ENCODE results near the gene PGS1.

The PGS1 gene

DNA sequence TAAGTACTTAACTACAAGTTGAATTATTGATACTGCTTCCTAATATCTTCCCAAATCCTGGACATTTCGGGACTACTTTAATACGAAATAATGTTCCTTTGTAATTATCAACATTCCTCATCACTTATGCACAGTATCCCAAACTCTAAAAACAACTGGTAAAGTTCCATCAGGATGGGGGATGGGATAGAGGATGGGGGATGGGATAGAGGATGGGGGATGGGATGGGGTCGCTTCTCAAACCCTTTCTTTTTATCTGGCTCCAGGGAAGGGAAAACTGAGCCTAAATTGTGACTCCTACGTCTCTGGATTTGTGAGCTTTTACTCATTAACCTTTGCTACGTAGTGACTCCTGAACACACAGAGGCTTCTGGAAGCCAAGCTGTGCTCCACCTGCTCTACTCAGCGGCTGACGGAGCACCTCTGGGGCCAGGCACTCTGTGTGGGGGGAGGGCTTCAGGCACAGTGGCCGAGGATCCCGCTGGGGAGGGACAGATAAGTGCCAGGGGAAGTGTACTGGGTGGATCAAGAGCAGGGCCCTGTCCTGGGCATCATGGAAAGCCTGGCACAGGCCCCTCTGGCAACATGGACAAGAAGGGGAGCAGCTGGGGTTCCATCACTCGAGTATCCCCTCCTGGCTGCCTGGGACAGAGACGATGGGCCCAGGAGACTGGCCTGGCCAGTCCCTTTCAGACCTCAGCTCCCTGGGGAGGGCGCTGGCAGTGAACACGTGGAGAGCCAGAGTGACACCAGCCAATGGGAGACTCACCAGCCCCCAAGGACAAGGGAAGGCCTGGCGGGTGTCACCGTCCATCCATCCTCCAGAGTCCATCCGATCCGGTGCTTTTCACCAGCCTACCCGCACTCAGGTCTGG is 56.2 kb downstream of the PGS1 start:
- no peak for DNase-seq (ENCODE audit: low read depth in 2 of 2)
- H3K4me3 ChIP-seq (replicated peaks in 1 of 2; ENCODE audit: low read depth in 2 of 2, low read length in 2 of 2): no peak overlapping the region
- TF ChIP-seq, protein P1, sequence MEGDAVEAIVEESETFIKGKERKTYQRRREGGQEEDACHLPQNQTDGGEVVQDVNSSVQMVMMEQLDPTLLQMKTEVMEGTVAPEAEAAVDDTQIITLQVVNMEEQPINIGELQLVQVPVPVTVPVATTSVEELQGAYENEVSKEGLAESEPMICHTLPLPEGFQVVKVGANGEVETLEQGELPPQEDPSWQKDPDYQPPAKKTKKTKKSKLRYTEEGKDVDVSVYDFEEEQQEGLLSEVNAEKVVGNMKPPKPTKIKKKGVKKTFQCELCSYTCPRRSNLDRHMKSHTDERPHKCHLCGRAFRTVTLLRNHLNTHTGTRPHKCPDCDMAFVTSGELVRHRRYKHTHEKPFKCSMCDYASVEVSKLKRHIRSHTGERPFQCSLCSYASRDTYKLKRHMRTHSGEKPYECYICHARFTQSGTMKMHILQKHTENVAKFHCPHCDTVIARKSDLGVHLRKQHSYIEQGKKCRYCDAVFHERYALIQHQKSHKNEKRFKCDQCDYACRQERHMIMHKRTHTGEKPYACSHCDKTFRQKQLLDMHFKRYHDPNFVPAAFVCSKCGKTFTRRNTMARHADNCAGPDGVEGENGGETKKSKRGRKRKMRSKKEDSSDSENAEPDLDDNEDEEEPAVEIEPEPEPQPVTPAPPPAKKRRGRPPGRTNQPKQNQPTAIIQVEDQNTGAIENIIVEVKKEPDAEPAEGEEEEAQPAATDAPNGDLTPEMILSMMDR (IDR thresholded peaks at IDR 0.05; ENCODE audit: low read depth, low read length): no peak

DNA sequence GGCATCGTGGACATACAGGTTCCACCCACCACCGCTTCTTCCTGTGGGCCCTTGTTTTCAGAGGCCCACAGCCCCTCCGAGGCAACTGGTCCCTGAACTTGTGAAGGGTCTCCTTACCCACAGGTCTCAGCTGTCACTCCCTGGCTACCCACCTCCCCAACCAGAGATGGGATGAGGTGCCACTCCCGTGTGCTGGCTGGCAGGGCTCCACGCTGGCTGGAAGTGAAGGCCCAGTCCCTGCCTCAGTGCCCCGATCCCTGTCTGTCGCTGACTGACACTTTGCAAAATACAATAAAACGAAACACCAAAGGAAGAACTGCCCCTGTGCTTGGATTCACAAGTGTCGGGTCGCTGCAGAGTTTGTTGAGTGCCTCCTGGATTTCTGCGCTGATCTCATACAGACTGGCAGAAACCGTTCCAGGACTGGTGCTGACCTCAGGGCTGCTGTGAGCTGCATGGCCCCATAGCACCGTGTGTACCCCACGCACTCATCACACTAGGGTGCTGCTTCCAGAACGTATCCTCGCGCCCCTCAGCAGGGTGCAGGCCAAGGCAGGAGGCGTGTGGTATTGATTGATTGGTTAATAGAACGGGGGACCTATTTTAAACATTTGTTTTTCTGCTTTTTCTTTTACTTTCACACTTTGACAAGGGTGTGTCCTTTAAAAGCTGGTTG is 57.0 kb downstream of the PGS1 start:
- TF ChIP-seq, protein P1 (IDR thresholded peaks at IDR 0.05; ENCODE audit: low read depth, low read length): no peak
- no peak overlapping the region for H3K4me3 ChIP-seq (replicated peaks in 1 of 2; ENCODE audit: low read depth in 2 of 2, low read length in 2 of 2)
- no peak for DNase-seq (ENCODE audit: low read depth in 2 of 2)

DNA sequence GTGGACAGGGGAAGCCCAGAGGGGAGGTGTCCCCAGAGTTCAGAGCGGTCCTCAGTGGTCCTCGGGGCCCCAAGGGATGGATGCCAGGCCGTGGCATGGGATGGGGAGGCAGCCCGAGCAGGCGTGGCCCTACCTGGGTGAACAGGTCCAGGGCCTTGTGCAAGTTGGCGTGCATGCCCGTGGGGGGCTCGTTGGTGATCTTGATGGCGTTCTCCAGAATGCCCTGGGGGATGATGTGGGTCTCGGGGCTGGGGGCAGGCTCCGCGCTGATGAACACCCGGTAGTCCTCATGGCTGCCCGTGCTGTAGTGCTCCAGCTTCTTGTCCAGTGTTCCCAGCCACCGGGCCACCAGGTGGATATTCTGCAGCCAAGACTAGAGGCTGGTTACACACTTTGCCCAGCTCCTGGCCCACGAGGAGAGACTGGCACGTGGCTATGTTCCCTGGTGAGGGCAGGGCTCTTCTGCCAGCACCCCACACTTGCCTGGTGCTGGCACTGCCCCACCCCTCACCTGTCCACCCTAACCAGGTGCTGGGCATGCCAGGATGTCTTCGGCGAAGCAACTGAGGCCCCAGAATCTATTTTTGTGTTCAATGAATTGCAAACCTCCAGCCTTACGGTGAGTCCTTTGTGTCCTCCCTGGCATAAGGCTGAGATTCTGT is 59.2 kb downstream of the PGS1 start:
- H3K4me3 ChIP-seq (replicated peaks in 1 of 2; ENCODE audit: low read depth in 2 of 2, low read length in 2 of 2): no peak overlapping the region
- TF ChIP-seq, protein P1 (IDR thresholded peaks at IDR 0.05; ENCODE audit: low read depth, low read length): no peak
- DNase-seq (ENCODE audit: low read depth in 2 of 2): no peak

DNA sequence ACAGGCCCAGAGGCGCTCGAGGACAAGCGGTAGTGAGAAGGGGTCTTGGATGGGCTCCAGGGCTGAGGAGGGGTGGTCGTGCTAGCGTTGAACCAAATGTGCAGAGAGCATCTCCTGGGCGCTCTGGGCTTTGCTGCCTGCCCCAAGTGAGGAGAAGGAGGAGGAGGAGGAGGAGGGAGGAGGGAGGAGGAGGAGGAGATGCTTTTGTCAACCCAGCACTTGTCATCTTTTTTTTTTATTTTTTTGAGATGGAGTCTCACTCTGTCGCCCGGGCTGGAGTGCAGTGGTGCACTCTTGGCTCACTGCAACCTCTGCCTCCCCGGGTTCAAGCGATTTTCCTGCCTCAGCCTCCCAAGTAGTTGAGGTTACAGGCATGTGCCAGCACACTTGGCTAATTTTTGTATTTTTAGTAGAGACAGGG is 59.8 kb downstream of the PGS1 start:
- H3K4me3 ChIP-seq (replicated peaks in 1 of 2; ENCODE audit: low read depth in 2 of 2, low read length in 2 of 2): no peak overlapping the region
- no peak for DNase-seq (ENCODE audit: low read depth in 2 of 2)
- TF ChIP-seq, protein P1 (IDR thresholded peaks at IDR 0.05; ENCODE audit: low read depth, low read length): no peak

DNA sequence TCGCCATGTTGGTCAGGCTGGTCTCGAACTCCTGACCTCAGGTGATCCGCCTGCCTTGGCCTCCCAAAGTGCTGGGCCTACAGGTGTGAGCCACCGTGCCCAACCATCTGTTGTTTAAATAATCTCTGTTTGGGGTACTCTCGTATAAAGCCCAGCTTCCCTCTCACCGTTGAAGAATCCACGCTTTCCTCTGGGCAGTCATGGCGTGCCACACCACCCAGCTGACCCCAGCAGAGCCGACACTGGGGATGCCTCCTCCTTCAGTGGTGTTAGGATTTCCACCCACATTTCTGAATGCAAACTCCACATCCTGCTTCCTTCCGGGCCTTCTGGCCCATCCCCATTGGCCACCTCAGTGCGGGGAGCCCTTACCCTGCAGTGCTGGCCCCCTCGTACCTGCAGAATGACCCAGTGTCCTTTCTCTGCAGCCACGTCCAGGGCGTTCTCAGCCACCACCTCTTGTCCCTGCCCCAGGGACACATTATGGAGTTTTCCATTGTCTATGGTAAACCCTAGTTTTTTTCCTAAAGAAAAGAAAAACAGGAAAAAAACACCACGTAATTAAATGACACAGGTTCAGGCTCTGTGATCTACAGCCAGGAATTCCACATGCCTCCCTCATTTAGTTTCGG is 60.4 kb downstream of the PGS1 start:
- DNase-seq (ENCODE audit: low read depth in 2 of 2): no peak
- TF ChIP-seq, protein P1 (IDR thresholded peaks at IDR 0.05; ENCODE audit: low read depth, low read length): no peak
- no peak overlapping the region for H3K4me3 ChIP-seq (replicated peaks in 1 of 2; ENCODE audit: low read depth in 2 of 2, low read length in 2 of 2)

DNA sequence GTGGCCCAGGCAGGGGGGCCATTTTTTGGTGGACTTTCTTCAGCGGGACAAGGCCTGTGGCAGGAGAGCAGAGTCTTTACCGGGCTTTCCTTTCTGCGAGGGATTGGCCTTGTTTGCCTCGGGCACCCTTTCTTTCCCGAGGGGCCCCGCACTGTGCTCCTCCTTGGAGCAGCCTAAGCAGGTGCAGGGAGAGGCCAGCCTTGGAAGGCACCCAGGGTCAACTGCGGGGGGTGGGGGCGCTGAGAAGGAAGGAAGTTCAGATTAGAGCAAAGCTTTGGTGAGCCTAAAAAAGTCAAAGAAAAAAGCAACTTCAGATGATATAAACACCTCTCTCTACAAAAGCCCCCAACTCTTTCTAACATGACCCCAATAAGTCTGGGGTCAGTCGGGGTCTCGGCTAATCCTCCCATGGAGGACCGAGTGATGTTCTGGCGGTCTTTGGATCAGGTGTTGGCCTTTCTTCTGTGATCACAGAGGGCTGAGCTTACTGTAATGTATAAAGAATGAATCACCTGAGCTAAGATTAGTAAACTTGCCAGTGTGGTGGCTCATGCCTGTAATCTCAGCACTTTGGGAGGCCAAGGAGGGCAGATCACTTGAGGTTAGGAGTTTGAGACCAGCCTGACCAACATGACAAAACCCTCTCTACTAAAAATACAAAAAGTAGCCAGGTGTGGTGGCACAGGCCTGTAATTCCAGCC is 63.0 kb downstream of the PGS1 start:
- TF ChIP-seq, protein P1 (IDR thresholded peaks at IDR 0.05; ENCODE audit: low read depth, low read length): no peak
- no peak overlapping the region for H3K4me3 ChIP-seq (replicated peaks in 1 of 2; ENCODE audit: low read depth in 2 of 2, low read length in 2 of 2)
- no peak for DNase-seq (ENCODE audit: low read depth in 2 of 2)
